Stomach (tissue), 4 donors: ENCODE measurements around the gene CHCHD6.

ENCODE experiments used
- EP300 ChIP-seq: sonication (generic); formaldehyde crosslinking; IDR thresholded peaks from one replicate; pipeline ENCODE4 v1.6.1; 2017; ENCODE audit warnings: antibody characterized with exemption
- POLR2A ChIP-seq, 4 donors: fragments of 450-650 bp; IDR thresholded peaks; one replicate each; pipeline ENCODE4 v1.6.1; 2016; ENCODE audit warnings: antibody characterized with exemption in 4 of 4, control low read depth in 2 of 4, mild to moderate bottlenecking in 1 of 4, moderate library complexity in 1 of 4
- POLR2AphosphoS5 ChIP-seq, 3 donors: sonication (generic); formaldehyde crosslinking; IDR thresholded peaks; one replicate each; pipeline ENCODE4 v1.6.1; 2016; ENCODE audit warnings: antibody characterized with exemption in 3 of 3
- TF ChIP-seq, protein P1 (sequence below), 7 experiments: fragments of 450-650 bp in 4 of 7; fragments of 200-600 bp in 3 of 7; sonication (generic) in 3 of 7; IDR thresholded peaks; one replicate each; pipeline ENCODE4 v1.5.1; 2016 to 2019; ENCODE audit warnings: antibody characterized with exemption in 7 of 7, control low read depth in 2 of 7, mild to moderate bottlenecking in 1 of 7

DNA sequence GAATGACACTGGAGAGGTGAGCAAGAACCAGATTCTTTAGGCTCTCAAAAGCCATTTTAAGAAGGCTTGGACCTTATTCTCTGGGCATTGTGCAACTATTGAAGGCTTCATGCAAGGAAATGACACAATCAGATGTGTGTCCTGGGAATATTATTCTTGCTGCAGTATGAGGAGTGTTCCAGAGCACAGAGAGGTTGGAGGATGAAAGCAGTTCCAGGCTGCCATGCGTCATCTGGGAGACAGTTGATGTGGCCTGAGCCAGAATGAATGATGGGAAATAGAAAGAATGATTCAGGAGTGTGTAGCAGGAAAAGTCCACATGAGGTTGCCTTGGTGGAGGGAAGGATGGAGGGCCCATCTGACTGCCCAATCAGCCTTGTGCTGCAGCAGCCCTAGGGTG is 123.1 kb downstream of the CHCHD6 start:
- TF ChIP-seq, protein P1, sequence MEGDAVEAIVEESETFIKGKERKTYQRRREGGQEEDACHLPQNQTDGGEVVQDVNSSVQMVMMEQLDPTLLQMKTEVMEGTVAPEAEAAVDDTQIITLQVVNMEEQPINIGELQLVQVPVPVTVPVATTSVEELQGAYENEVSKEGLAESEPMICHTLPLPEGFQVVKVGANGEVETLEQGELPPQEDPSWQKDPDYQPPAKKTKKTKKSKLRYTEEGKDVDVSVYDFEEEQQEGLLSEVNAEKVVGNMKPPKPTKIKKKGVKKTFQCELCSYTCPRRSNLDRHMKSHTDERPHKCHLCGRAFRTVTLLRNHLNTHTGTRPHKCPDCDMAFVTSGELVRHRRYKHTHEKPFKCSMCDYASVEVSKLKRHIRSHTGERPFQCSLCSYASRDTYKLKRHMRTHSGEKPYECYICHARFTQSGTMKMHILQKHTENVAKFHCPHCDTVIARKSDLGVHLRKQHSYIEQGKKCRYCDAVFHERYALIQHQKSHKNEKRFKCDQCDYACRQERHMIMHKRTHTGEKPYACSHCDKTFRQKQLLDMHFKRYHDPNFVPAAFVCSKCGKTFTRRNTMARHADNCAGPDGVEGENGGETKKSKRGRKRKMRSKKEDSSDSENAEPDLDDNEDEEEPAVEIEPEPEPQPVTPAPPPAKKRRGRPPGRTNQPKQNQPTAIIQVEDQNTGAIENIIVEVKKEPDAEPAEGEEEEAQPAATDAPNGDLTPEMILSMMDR (IDR thresholded peaks at IDR 0.05): no peak
- no peak for TF ChIP-seq POLR2A (IDR thresholded peaks at IDR 0.05)
- TF ChIP-seq POLR2AphosphoS5 (IDR thresholded peaks at IDR 0.05): no peak
- TF ChIP-seq EP300: no peak
